H1 (cell line): ENCODE data around the gene NR2F1.

ENCODE experiments used
- ATF3 ChIP-seq: IDR thresholded peaks from 2 replicates; pipeline ENCODE4 v1.6.1; 2011; ENCODE audit warnings: low read depth, mild to moderate bottlenecking, low read length; ENCODE audit not compliant: insufficient read depth
- CEBPB ChIP-seq: IDR thresholded peaks from 2 replicates; pipeline ENCODE4 v1.6.1; 2012; ENCODE audit warnings: low read depth, low read length
- CTCF ChIP-seq, 3 experiments: IDR thresholded peaks; 1 replicate in 2 of 3; 2 replicates in 1 of 3; pipeline versions ENCODE4 v1.5.1 to v1.6.1; 2011; ENCODE audit warnings: low read length in 3 of 3, mild to moderate bottlenecking in 3 of 3, inconsistent platforms in 2 of 3, low read depth in 1 of 3, moderate library complexity in 1 of 3; ENCODE audit not compliant: insufficient read depth in 1 of 3; ENCODE audit errors: control extremely low read depth in 1 of 3
- POLR2A ChIP-seq, 2 experiments: IDR thresholded peaks; 1 replicate in 1 of 2; 2 replicates in 1 of 2; pipeline ENCODE4 v1.6.1; 2011; ENCODE audit warnings: low read depth in 2 of 2, low read length in 2 of 2, mild to moderate bottlenecking in 2 of 2; ENCODE audit errors: control extremely low read depth in 1 of 2

- TF ChIP-seq POLR2A (IDR thresholded peaks at IDR 0.05; ENCODE audit: control extremely low read depth in 1 of 2, low read depth in 2 of 2, low read length in 2 of 2) (no peak), CEBPB (no peak), ATF3 (no peak), CTCF (IDR thresholded peaks at IDR 0.05; ENCODE audit: control extremely low read depth in 1 of 3, insufficient read depth in 1 of 3, low read depth in 1 of 3, low read length in 3 of 3) (no peak)
Measured at GRCh38 chr5:93545872-93546271, 37.1 kb upstream of the NR2F1 start.
